Endodermal cell (in vitro differentiated cells): ENCODE results near the gene CMSS1. TPM values are rescaled to one million over a fixed set of nuclear protein-coding genes. Genes with fewer than 3 reads are reported as not detected.

Experiments
- DNase-seq: peaks from one replicate; pipeline ENCODE4 v3.0.0-alpha.2; 2017
- H3K27ac ChIP-seq: 2 replicates; pipeline ENCODE4 v1.5.1; 2013; ENCODE audit warnings: mild to moderate bottlenecking, low read depth, low read length, moderate library complexity
- H3K27me3 ChIP-seq: 2 replicates; pipeline ENCODE4 v1.6.1; 2013; ENCODE audit warnings: mild to moderate bottlenecking, low read length, moderate library complexity; ENCODE audit not compliant: insufficient read depth, control insufficient read depth, poor library complexity, severe bottlenecking
- H3K36me3 ChIP-seq: 2 replicates; pipeline ENCODE4 v1.7.0; 2013; ENCODE audit warnings: mild to moderate bottlenecking, low read length, moderate library complexity; ENCODE audit not compliant: control insufficient read depth, insufficient read depth
- H3K4me1 ChIP-seq: one replicate; pipeline ENCODE4 v1.7.0; 2013; ENCODE audit warnings: low read length; ENCODE audit not compliant: control insufficient read depth, insufficient read depth
- H3K4me3 ChIP-seq: 2 replicates; pipeline ENCODE4 v1.5.1; 2013; ENCODE audit warnings: mild to moderate bottlenecking, low read length, moderate library complexity
- H3K9ac ChIP-seq: 2 replicates; pipeline ENCODE4 v1.6.1; 2013; ENCODE audit warnings: mild to moderate bottlenecking, low read length, moderate library complexity; ENCODE audit not compliant: poor library complexity, severe bottlenecking; ENCODE audit errors: extremely low read depth
- H3K9me3 ChIP-seq: 2 replicates; pipeline ENCODE4 v1.6.1; 2013; ENCODE audit warnings: mild to moderate bottlenecking, low read length, moderate library complexity; ENCODE audit not compliant: control insufficient read depth
- H3K27ac Mint-ChIP-seq: 2 replicates; pipeline ENCODE4 v1.8.0; 2020; ENCODE audit warnings: mixed read lengths
- H3K27me3 Mint-ChIP-seq: 2 replicates; pipeline ENCODE4 v1.8.0; 2021; ENCODE audit warnings: mild to moderate bottlenecking, mixed read lengths; ENCODE audit not compliant: insufficient read depth
- H3K36me3 Mint-ChIP-seq: 2 replicates; pipeline ENCODE4 v1.8.0; 2020; ENCODE audit warnings: low read depth, mixed read lengths
- H3K4me1 Mint-ChIP-seq: 2 replicates; pipeline ENCODE4 v1.8.0; 2020; ENCODE audit warnings: mixed read lengths
- H3K4me3 Mint-ChIP-seq: 2 replicates; pipeline ENCODE4 v1.8.0; 2020; ENCODE audit warnings: mild to moderate bottlenecking, moderate library complexity, mixed read lengths
- H3K9me3 Mint-ChIP-seq: 2 replicates; pipeline ENCODE4 v1.8.0; 2020; ENCODE audit warnings: mild to moderate bottlenecking, mixed read lengths
- CTCF ChIP-seq: fragments of 200-600 bp; sonication (generic); conservative IDR thresholded peaks from 2 replicates; pipeline ENCODE4 v1.5.0; 2021; ENCODE audit warnings: antibody characterized with exemption, mild to moderate bottlenecking
- WGBS, 2 experiments: methylation state at CpG; one replicate each; pipeline versions ENCODE4 v1.1.5 to v1.1.7; 2013; ENCODE audit warnings: missing lambda C conversion rate in 2 of 2, mixed read lengths in 1 of 2; ENCODE audit not compliant: insufficient coverage in 1 of 2, insufficient read length in 1 of 2; 5-methylcytosine and 5-hydroxymethylcytosine counted together
- total RNA-seq, 2 donors: library from RNA; stranded (reverse); fragmentation: NEBNext Ultra II Directional in 1 of 2; extraction: Animal tissue kit (Norgen Biotek cat#: 25700) in 1 of 2; gene quantifications; 2 replicates in 1 of 2; 3 replicates in 1 of 2; pipeline ENCODE4 v1.2.1, GENCODE V29; 2021

CMSS1 gene
- total RNA-seq, 2 donors from 2014 or later: 48.5 to 50.8 TPM

- Mint-ChIP-seq H3K9me3 (no peaks in the 10 kb centered on the region), H3K36me3 (no peaks in the 10 kb centered on the region), H3K27ac (no peak overlapping the region), H3K4me1 (peaks cover 14% of the 10 kb centered on the region), H3K4me3 (no peak overlapping the region), H3K27me3 (no peaks in the 10 kb centered on the region)
- Histone ChIP-seq H3K9ac (no peak overlapping the region), H3K4me3 (no peak overlapping the region), H3K9me3 (no peaks in the 10 kb centered on the region), H3K4me1 (no peaks in the 10 kb centered on the region), H3K27ac (no peak overlapping the region), H3K36me3 (no peaks in the 10 kb centered on the region), H3K27me3 (no peaks in the 10 kb centered on the region)
- TF ChIP-seq CTCF: no peak
- WGBS, 2 experiments: 80 to 99% methylated on average over 1 to 7 of the region's 7 CpGs
- DNase-seq: no peak
Observed at GRCh38 chr3:99960941-99961340, 143.3 kb downstream of the CMSS1 start.

GRCh38 chr3:99961756-99962515 lies 144.3 kb downstream of the CMSS1 start:
- no peaks in the 10 kb centered on the region for H3K36me3 Mint-ChIP-seq
- Histone ChIP-seq H3K4me3 (no peak overlapping the region), H3K27ac (no peak overlapping the region), H3K9ac (no peak overlapping the region), H3K27me3 (no peaks in the 10 kb centered on the region), H3K36me3 (no peaks in the 10 kb centered on the region), H3K4me1 (peaks cover 7% of the 10 kb centered on the region), H3K9me3 (no peaks in the 10 kb centered on the region)
- no peak overlapping the region for H3K27ac Mint-ChIP-seq
- no peak for TF ChIP-seq CTCF
- no peaks in the 10 kb centered on the region for H3K9me3 Mint-ChIP-seq
- H3K4me3 Mint-ChIP-seq: no peak overlapping the region
- H3K4me1 Mint-ChIP-seq: peaks cover 23% of the 10 kb centered on the region
- DNase-seq: no peak
- H3K27me3 Mint-ChIP-seq: no peaks in the 10 kb centered on the region
- WGBS, 2 experiments: 94 to 95% methylated on average over 5 to 7 of the region's 7 CpGs

GRCh38 chr3:99962703-99963102 lies 145.0 kb downstream of the CMSS1 start:
- Histone ChIP-seq H3K36me3 (no peaks in the 10 kb centered on the region), H3K4me1 (peaks cover 9% of the 10 kb centered on the region), H3K27ac (no peak overlapping the region), H3K4me3 (no peak overlapping the region), H3K27me3 (no peaks in the 10 kb centered on the region), H3K9me3 (no peaks in the 10 kb centered on the region), H3K9ac (no peak overlapping the region)
- no peak overlapping the region for H3K27ac Mint-ChIP-seq
- no peaks in the 10 kb centered on the region for H3K9me3 Mint-ChIP-seq
- no peak for TF ChIP-seq CTCF
- no peak overlapping the region for H3K4me3 Mint-ChIP-seq
- WGBS, 2 experiments: 90 to 100% methylated on average over 1 to 2 of the region's 2 CpGs
- H3K36me3 Mint-ChIP-seq: no peaks in the 10 kb centered on the region
- no peaks in the 10 kb centered on the region for H3K27me3 Mint-ChIP-seq
- DNase-seq: no peak
- H3K4me1 Mint-ChIP-seq: peaks cover 19% of the 10 kb centered on the region
